GM18867 (cell line): ENCODE data around the gene R3HDM2.

Source experiments
- ATAC-seq: cut with Tn5 transposase; IDR thresholded peaks from one replicate; pipeline ENCODE4 v1.9.1; 2021; ENCODE audit warnings: mild to moderate bottlenecking, moderate library complexity; ENCODE audit not compliant: unreplicated experiment

Gene R3HDM2

GRCh38 chr12:57430931-57431566 lies at the start of gene R3HDM2:
Gene R3HDM2, minus strand, starts transcription at chr12:57431043. Its CDS starts 120,615 bp downstream, at chr12:57310428.
- peak; percentile 93 for ATAC-seq

- ATAC-seq = peak; percentile 42
These were observed 48.7 kb upstream of the R3HDM2 start, which contains the start of gene ARHGAP9 for GRCh38 chr12:57479376-57480115. Gene ARHGAP9, minus strand, starts transcription at chr12:57479866. Its CDS starts 460 bp downstream, at chr12:57479406.

GRCh38 chr12:57479043-57479375 lies 48.2 kb upstream of the R3HDM2 start:
- no peak for ATAC-seq

- peak; percentile 34 for ATAC-seq
These were observed 47.2 kb upstream of the R3HDM2 start for GRCh38 chr12:57477710-57478681.

- ATAC-seq = no peak
These were observed 46.3 kb upstream of the R3HDM2 start for GRCh38 chr12:57476993-57477709.

- ATAC-seq = no peak
These were observed 45.5 kb upstream of the R3HDM2 start for GRCh38 chr12:57476162-57476992.

- no peak for ATAC-seq
These were observed 44.7 kb upstream of the R3HDM2 start for GRCh38 chr12:57475271-57476161.

GRCh38 chr12:57474862-57475261 lies 44.0 kb upstream of the R3HDM2 start:
- ATAC-seq = no peak

GRCh38 chr12:57474430-57474829 lies 43.6 kb upstream of the R3HDM2 start:
- no peak for ATAC-seq

- no peak for ATAC-seq
These were observed 43.0 kb upstream of the R3HDM2 start for GRCh38 chr12:57473886-57474285.

GRCh38 chr12:57473392-57473791 lies 42.5 kb upstream of the R3HDM2 start:
- ATAC-seq = no peak

GRCh38 chr12:57472391-57472790 lies 41.5 kb upstream of the R3HDM2 start:
- ATAC-seq = no peak

- ATAC-seq = no peak
These were observed 40.8 kb upstream of the R3HDM2 start for GRCh38 chr12:57471661-57472060.

- no peak for ATAC-seq
These were observed 40.3 kb upstream of the R3HDM2 start for GRCh38 chr12:57470970-57471656.

GRCh38 chr12:57470286-57470969 lies 39.6 kb upstream of the R3HDM2 start:
- no peak for ATAC-seq

GRCh38 chr12:57469296-57470164 lies 38.7 kb upstream of the R3HDM2 start:
- ATAC-seq = no peak

- ATAC-seq = no peak
These were observed 37.1 kb upstream of the R3HDM2 start for GRCh38 chr12:57467915-57468314.
